H54 (cell line): ENCODE data around the gene ABHD17C.
"Not testable (repeated sequence)": the region's sequence is repeated elsewhere in the genome, so short reads cannot be mapped to it uniquely, and the experiment has no call there.

Experiments
- DNase-seq: peaks from one replicate; pipeline ENCODE4 v3.0.0; 2011; ENCODE audit warnings: low spot score, mixed read lengths; ENCODE audit not compliant: insufficient read length
- FAIRE-seq: peaks from 3 replicates; lab custom pipeline; 2011; peaks lifted over from hg19 to GRCh38; lab: Jason Lieb, UNC
- POLR2A ChIP-seq: IDR thresholded peaks from 2 replicates; pipeline ENCODE4 v1.6.1; 2011; ENCODE audit warnings: low read depth, mild to moderate bottlenecking, low read length

Gene ABHD17C

DNA sequence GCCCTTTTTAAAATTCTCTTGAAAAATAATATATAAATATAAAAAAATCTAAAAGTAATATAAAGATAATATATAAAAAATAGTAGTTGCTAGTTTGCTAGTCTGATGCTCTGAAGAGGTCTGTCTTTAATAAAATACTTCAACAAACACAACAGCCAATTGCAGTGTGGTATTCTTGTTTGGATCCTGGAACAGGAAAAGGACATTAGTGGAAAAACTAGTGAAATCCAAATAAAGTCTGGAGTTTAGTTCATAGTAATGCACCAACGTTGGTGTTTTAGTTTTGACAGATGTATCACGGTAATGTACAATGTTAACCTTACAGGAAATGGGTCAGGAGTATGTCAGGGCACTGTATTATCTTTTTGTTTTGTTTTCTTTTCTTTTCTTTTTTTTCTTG, 58.1 kb downstream of the ABHD17C start:
- TF ChIP-seq POLR2A: no peak
- FAIRE-seq: no peak

DNA sequence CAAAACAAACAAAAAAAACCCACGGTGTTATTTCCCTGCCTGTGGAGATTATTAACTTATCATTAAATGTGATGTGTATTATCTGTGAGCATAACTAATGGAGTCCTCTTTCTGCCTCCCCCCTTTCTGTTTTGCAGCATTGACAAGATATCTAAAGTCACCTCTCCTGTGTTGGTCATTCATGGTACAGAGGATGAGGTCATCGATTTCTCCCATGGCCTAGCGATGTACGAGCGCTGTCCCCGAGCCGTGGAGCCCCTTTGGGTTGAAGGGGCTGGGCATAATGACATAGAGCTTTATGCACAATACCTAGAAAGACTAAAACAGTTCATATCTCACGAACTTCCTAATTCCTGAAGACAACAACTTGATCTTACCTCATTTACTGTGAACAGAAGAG, 58.9 kb downstream of the ABHD17C start:
- TF ChIP-seq POLR2A: no peak
- DNase-seq (no peak), FAIRE-seq (no peak)

More for the DNA sequence above, 58.1 kb downstream of the ABHD17C start:
- DNase-seq: no peak

DNA sequence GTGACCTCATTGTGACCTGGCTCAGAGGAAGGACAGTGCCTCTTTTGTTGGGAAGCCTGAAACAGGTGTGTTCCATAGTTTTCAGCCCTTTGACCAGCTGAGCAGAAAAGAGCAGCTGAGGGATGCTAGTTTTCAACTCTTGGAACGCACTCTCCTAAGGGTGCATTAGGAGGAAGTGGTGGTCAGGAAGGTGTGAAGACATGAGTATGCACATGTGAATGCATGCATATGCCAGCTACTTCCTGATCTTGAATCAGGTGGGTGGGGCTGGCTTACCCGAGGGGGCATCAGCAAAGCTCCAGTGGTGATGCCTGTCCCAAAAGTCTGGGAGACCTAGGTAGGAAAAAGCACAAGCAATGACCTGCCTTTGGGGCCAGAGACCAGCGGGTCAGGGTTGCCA, 60.8 kb downstream of the ABHD17C start:
- no peak for FAIRE-seq
- no peak for TF ChIP-seq POLR2A
- no peak for DNase-seq

DNA sequence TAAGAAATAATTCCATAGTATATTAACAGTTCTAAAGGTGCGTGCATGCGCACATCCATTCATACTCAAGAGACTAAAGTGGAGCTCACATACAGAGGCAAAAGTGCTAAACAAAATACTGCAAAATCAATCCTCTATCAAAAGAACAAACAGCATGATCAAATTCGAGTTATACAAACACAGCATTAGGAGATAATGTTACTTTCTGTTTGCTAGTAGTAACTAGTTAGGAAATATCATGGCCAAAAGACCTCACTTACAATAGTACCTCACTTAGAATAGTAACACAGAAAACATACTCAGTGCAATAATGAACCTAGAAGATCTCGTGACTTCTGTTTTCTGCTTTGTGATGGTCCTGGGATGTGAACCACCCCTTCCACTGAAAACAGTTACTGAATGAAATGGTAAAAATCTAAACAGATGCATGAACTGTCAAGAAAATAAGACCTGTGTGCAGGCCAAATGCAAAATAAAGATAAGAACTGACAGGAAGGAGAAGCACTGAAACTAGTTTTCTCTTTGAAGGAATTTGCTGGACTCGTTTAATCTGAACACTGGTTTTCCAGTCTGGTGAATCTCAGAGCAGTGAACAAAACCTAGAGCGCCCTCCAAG, 63.1 kb downstream of the ABHD17C start:
- DNase-seq (no peak), FAIRE-seq (no peak)
- no peak for TF ChIP-seq POLR2A

DNA sequence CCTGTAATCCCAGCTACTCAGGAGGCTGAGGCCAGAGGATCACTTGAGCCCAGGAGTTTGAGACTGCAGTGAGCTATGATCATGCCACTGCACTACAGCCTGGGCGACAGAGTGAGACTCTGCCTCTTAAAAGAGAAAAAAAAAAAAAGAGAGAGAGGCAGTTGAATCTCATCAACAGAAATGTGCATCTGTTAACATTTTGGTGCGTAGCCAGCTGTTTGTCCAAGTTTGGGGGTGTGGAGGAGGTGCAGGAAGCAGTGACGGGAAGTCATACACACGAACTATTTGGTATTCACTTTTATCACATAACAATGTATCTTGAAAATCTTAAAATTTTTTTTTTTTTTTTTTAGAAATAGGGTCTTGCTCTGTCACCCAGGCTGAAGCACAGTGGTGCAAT, 65.8 kb downstream of the ABHD17C start:
- TF ChIP-seq POLR2A: no peak
- DNase-seq: no peak
- FAIRE-seq: no peak

DNA sequence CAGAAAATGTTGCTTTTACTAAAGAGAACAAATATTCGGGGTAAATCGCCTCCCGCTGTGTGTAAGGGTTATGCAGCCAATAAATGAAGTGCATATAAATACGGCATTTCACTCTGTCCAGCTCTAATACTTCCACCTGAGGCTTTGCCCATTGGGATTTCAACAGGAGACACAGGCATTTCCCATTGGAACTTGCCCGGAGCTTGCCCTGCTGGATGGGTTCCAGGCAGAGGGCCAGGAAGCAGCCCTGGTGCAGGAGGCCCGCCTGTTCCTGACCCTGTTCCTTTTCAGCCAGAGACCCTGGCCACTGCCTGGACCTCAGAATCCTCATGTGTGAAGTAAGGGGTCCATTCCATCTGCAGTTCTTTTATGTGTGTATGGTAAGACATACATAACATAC, 66.6 kb downstream of the ABHD17C start:
- FAIRE-seq: no peak
- TF ChIP-seq POLR2A: no peak

DNA sequence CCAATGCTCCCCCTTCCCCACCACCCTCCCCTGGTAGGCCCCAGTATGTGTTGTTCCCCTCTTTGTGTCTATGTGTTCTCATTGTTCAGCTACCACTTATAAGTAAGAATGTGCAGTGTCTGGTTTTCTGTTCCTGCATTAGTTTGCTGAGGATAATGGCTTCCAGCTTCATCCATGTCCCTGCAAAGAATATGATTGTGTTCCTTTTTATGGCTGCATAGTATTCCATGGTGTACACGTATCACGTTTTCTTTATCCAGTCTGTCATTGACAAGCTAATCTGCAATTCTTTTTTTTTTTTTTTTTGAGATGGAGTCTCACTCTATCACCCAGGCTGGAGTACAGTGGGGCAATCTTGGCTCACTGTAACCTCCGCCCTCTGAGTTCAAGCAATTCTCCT, 68.1 kb downstream of the ABHD17C start:
- FAIRE-seq, DNase-seq: not testable (repeated sequence)

More for the DNA sequence above, 66.6 kb downstream of the ABHD17C start:
- no peak for DNase-seq

DNA sequence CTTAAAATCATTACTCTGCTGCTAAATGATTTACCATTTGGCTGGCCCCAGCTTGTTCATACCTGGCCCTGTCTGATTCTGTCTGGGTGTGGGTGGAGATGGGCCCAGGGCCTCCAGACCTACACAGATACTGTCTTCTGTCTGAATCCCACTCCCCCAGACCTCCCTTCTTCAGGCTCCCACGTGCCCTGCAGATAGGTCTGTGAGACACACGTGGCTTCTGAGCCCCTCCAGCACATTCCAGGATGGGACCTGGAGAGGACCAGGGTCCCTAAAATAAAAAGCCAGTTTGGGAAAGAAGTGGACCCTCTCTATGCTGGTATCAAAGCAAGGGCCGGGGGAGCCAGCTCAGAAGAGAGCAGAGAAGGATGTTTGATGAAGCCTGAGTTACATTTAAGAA, 69.4 kb downstream of the ABHD17C start:
- no peak for FAIRE-seq
- no peak for DNase-seq
- no peak for TF ChIP-seq POLR2A

DNA sequence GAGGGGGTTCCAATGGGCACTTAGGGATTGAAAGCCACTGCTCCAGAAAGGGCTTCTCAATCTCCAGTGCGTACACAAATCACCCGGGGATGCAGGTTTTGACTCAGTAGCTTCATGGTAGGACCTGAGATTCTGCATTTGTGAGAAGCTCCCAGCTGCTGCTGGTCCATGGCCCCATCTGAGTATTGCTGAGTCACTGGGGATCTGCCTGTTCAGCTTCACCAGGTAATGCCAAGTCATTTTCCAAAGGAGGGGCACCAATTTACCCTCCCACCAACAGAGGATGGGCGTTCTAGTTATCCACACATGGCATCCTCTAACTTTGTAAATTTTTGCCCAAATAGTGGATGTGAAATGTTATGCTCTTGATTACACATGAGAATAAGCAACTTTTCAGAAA, 71.2 kb downstream of the ABHD17C start:
- DNase-seq (no peak), FAIRE-seq (no peak)
- TF ChIP-seq POLR2A: no peak

DNA sequence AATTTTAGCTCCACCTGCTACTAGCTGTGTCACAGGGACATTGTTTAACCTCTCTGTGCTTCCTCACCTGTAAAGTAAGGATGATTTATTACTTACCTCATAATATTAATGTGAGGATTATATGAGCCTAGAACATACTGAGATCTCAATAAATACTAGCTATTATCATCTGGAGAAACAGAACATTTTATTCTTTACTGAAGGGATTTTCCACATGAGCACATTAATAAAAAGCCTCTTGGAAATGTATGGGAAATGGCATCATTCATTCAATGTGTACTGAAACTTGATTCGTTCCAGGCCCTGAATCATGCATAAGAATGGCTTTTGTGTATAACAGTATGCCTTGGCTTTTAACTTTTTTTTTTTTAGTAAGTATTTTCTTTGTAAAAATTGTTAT, 73.0 kb downstream of the ABHD17C start:
- FAIRE-seq: no peak
- no peak for DNase-seq
- no peak for TF ChIP-seq POLR2A

DNA sequence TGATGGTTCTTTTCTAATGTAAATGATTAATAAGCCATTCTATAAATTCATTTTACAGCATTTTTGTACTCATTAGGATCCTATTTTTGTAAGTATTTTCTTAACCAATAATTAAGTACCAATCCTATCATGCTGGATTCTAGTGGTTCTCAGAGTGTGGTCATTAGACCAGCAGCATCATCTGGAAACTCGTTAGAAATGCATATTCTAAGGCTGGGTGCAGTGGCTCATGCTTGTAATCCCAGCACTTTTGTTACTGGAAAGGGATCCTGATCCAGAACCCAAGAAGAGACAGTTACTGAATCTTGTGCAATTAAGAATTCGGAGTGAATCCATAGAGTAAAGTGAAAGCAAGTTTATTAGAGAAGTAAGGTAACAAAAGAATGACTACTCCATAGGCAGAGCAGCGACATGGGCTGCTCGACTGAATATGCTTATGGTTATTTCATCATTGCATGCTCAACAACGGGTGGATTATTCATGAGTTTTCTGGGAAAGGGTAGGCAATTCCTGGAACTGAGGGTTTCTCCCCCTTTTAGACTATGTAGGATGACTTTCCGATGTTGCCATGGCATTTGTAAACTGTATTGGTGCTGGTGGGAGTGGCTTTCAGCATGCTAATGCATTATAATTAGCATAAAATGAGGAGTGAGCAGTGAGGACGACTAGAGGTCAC, 74.2 kb downstream of the ABHD17C start:
- DNase-seq (no peak), FAIRE-seq (no peak)
- no peak for TF ChIP-seq POLR2A

DNA sequence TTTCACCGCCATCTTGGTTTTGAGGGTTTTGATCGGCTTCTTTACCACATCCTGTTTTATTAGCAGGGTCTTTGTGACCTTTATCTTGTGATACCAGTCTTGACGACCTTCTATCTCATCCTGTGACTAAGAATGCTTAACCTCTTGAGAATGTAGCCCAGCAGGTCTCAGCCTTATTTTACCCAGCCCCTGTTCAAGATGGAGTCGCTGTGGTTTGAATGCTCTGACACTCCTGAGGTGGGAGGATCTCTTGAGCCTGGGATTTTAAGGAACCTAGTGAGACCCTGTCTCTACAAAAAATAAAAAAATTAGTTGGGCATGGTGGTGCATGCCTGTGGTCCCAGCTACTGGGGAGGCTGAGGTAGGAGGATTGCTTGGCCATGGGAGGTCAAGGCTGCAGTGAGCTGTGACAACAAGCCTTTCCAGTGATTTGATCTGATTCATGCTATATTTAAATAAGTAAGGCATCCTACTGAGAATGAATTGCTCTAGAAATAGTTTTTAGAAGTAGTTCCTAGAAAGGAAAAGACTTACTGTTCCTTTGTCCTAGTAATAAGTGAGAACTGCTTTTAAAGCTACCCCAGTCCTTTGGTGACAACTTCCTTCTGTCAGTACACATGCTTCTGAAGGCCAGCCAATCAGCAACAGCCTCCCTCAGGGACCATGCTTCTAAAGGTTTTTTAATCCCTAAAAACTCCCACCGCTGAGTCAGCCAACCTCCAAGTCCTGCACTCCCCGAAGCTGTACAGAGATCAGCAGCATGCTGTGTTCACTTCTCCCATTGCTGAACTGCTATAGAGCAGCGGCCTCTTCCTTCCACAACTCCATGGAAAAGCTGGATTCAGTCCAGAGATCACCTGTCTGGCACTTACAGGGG, 75.0 kb downstream of the ABHD17C start:
- no peak for FAIRE-seq
- no peak for TF ChIP-seq POLR2A
- no peak for DNase-seq

DNA sequence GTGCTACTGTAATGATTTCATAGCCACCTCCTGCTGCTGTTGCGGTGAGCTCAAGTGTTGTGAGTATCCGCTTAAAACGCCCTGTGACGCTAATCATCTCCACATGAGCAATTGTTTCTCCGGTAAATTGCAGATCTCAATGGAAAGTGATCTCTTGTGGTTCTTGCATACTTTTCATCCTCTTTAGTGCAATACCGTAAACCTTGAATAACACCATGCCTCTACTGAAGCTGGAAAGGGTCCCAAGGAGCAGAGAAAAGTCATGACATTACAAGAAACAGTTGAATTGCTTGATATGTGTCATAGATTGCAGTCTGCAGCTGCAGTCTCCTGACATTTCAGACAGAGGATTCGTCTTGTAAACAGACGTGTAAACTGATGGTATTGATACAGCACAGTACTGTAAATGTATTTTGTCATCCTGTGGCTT, 78.0 kb downstream of the ABHD17C start:
- no peak for DNase-seq
- no peak for FAIRE-seq
- no peak for TF ChIP-seq POLR2A

DNA sequence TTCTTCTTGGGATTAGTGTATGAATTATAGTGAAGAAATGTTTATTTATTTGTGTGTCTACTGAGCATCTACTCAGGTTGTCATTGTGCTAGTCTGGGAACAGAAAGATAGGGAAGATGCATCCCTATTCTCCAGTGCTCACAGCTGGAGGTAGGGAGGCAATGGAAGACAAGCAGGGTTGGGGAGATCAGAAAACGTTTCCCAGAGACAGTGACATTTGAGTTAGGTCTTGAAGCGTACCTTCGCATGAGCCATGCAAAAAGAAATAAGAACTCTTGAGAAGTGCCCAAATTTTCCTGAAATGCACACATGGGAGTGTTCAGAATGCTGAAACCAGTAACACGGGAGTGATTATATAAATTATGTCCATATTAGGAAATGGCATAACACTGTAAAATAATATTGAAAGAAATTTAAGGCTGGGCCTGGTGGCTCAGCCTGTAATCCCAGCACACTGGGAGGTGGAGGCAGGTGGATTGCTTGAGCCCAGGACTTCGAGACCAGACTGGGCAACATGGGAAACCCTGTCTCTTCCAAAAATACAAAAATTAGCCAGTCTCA, 78.8 kb downstream of the ABHD17C start:
- DNase-seq (no peak), FAIRE-seq (no peak)
- no peak for TF ChIP-seq POLR2A

DNA sequence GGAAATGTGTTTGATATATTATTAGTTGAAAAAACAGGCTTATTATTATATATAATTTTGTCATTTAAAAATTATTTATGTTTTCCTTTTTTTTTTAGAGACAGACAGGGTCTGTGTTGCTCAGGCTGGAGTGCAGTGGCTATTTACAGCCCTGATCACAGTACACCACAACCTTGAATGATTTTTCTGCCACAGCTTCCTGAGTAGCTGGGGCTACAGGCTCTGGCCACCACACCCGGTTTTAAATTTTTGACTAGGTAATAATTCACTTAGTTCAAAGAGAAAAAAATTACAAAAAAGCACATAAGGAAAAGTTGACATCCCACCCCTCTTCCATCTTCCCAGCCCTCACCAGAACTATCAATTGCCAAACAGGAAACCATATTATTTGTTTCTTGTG, 79.4 kb downstream of the ABHD17C start:
- no peak for DNase-seq
- FAIRE-seq: no peak
- TF ChIP-seq POLR2A: no peak
